Spleen (tissue), 11 donors: ENCODE measurements around the gene ALDH1L1. TPM values are rescaled to one million over a fixed set of nuclear protein-coding genes. Genes with fewer than 3 reads are reported as not detected.
"Not testable (repeated sequence)": the region's sequence is repeated elsewhere in the genome, so short reads cannot be mapped to it uniquely, and the experiment has no call there.

Source experiments
- DNase-seq: peaks from one replicate; pipeline ENCODE4 v3.0.0-alpha.2; 2020
- H3K27ac ChIP-seq, 8 donors: fragments of 200-600 bp; sonication (generic) in 7 of 8; 1 replicate in 4 of 8; 2 replicates in 4 of 8; pipeline versions ENCODE4 v1.5.0 to v1.8.0; 2016 to 2021; ENCODE audit warnings: inconsistent platforms in 4 of 8, mild to moderate bottlenecking in 4 of 8, moderate library complexity in 1 of 8
- H3K27me3 ChIP-seq, 7 donors: fragments of 200-600 bp; sonication (generic) in 6 of 7; replicated peaks in 1 of 7; 1 replicate in 4 of 7; 2 replicates in 3 of 7; pipeline versions ENCODE4 v1.5.0 to v1.8.0; 2016 to 2021; ENCODE audit warnings: inconsistent platforms in 3 of 7, mild to moderate bottlenecking in 1 of 7
- H3K36me3 ChIP-seq, 6 donors: fragments of 200-600 bp; sonication (generic) in 5 of 6; 1 replicate in 4 of 6; 2 replicates in 2 of 6; pipeline versions ENCODE4 v1.5.0 to v1.8.0; 2016 to 2021; ENCODE audit warnings: inconsistent platforms in 2 of 6
- H3K4me1 ChIP-seq, 6 donors: fragments of 200-600 bp; sonication (generic) in 5 of 6; 1 replicate in 3 of 6; 2 replicates in 3 of 6; pipeline versions ENCODE4 v1.5.0 to v1.8.0; 2016 to 2021; ENCODE audit warnings: inconsistent platforms in 3 of 6
- H3K4me3 ChIP-seq, 8 donors: fragments of 200-600 bp; sonication (generic) in 7 of 8; 1 replicate in 4 of 8; 2 replicates in 4 of 8; pipeline versions ENCODE4 v1.5.0 to v1.8.0; 2016 to 2021; ENCODE audit warnings: inconsistent platforms in 4 of 8, mild to moderate bottlenecking in 4 of 8, moderate library complexity in 2 of 8
- H3K9me3 ChIP-seq, 8 donors: fragments of 200-600 bp; sonication (generic) in 7 of 8; 1 replicate in 4 of 8; 2 replicates in 4 of 8; pipeline versions ENCODE4 v1.5.0 to v1.8.0; 2016 to 2021; ENCODE audit warnings: inconsistent platforms in 4 of 8
- POLR2A ChIP-seq, 3 donors: fragments of 450-650 bp; IDR thresholded peaks; one replicate each; pipeline ENCODE4 v1.5.1; 2017; ENCODE audit warnings: antibody characterized with exemption in 3 of 3, mild to moderate bottlenecking in 1 of 3
- POLR2AphosphoS5 ChIP-seq, 3 donors: sonication (generic); formaldehyde crosslinking; IDR thresholded peaks; one replicate each; pipeline ENCODE4 v1.5.1; 2017; ENCODE audit warnings: antibody characterized with exemption in 3 of 3
- WGBS, 5 donors: extraction: QIAGEN DNeasy Blood & Tissue Kit in 3 of 5; methylation state at CpG; one replicate each; pipeline versions ENCODE4 v1.1.5 to v1.1.7; 2013 to 2018; 5-methylcytosine and 5-hydroxymethylcytosine counted together
- intact Hi-C: fragments of 100-400 bp; cut with DNase I; formaldehyde crosslinking; loops from one replicate; pipeline ENCODE4 v1.15.0; 2023; ENCODE audit warnings: low total_unique reads
- polyA plus RNA-seq, 3 donors: library from polyadenylated mRNA; stranded (reverse); fragments of 200-250 nt; gene quantifications; one replicate each; pipeline ENCODE4 v1.2.1, GENCODE V29; 2013
- total RNA-seq, 7 donors: library from RNA; depleted of rRNA in 3 of 7; stranded (reverse); fragments of >200 nt in 3 of 7; fragmentation: NEBNext Ultra II Directional in 4 of 7; extraction: Animal tissue kit (Norgen Biotek cat#: 25700) in 4 of 7; gene quantifications; one replicate each; pipeline versions ENCODE4 v1.1.0 to v1.2.1, GENCODE V29; 2016 to 2021
- TF ChIP-seq, protein P1 (sequence below), 11 experiments: fragments of 200-600 bp in 7 of 11; fragments of 450-650 bp in 4 of 11; sonication (generic) in 4 of 11; IDR thresholded peaks in 8 of 11; conservative IDR thresholded peaks in 3 of 11; 1 replicate in 7 of 11; 2 replicates in 4 of 11; pipeline versions ENCODE4 v1.4.0 to v1.8.0; 2016 to 2021; ENCODE audit warnings: antibody characterized with exemption in 11 of 11, inconsistent platforms in 4 of 11, mild to moderate bottlenecking in 1 of 11
- donor health status: healthy with polysubstance abuse.
- donor health status: DM: no; HTN: no; CAD: no; lungs with moderate emphysema.
- donor health status: DM: no; HTN: no; CAD: no.
- donor health status: Bipolar disorder and iron deficiency.
- donor health status: healthy.
- donor health status: DM: no; HTN: no; CAD: no.
- donor health status: DM: yes; HTN: yes; CAD: no.

The ALDH1L1 gene
- total and polyA plus RNA-seq, 10 donors, result 0.09 to 1.3 (median 0.29) TPM; not detected in 3

DNA sequence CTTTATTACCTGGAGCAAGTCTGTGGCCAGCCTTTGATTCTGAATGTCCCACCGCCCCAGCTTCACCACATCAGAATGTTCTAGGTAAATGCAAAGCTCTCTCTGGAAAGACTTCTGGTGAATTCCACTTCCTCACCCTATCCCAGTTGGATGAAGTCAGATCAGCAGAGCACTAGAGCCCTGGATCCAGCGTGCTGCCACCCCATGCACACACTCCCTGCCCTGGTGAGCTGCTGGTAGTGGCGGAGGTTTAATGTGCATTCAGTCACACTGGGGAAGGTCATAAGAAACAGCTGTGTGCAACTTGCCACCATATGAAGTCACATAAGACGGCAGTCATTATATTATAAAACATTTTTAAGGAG is 80.1 kb downstream of the ALDH1L1 start:
- no peaks in the 10 kb centered on the region for H3K36me3 ChIP-seq
- TF ChIP-seq POLR2AphosphoS5 (IDR thresholded peaks at IDR 0.05) (no peak), POLR2A (IDR thresholded peaks at IDR 0.05) (no peak)
- TF ChIP-seq, protein P1, sequence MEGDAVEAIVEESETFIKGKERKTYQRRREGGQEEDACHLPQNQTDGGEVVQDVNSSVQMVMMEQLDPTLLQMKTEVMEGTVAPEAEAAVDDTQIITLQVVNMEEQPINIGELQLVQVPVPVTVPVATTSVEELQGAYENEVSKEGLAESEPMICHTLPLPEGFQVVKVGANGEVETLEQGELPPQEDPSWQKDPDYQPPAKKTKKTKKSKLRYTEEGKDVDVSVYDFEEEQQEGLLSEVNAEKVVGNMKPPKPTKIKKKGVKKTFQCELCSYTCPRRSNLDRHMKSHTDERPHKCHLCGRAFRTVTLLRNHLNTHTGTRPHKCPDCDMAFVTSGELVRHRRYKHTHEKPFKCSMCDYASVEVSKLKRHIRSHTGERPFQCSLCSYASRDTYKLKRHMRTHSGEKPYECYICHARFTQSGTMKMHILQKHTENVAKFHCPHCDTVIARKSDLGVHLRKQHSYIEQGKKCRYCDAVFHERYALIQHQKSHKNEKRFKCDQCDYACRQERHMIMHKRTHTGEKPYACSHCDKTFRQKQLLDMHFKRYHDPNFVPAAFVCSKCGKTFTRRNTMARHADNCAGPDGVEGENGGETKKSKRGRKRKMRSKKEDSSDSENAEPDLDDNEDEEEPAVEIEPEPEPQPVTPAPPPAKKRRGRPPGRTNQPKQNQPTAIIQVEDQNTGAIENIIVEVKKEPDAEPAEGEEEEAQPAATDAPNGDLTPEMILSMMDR (IDR thresholded peaks at IDR 0.05 in 8 of 11, conservative IDR thresholded peaks at IDR 0.05 in 3 of 11), result no peak
- 85 to 92% (median 86%) methylated on average over 4 of the region's 4 CpGs for WGBS, 5 donors
- intact Hi-C loops, result no loop called here
- H3K4me3 ChIP-seq, result no peak overlapping the region
- peaks cover 0 to 34% (median 27%) of the 10 kb centered on the region in 8 donors for H3K9me3 ChIP-seq
- no peaks in the 10 kb centered on the region for H3K27me3 ChIP-seq
- H3K27ac ChIP-seq, result no peak overlapping the region
- DNase-seq, result no peak
- H3K4me1 ChIP-seq, result no peaks in the 10 kb centered on the region

DNA sequence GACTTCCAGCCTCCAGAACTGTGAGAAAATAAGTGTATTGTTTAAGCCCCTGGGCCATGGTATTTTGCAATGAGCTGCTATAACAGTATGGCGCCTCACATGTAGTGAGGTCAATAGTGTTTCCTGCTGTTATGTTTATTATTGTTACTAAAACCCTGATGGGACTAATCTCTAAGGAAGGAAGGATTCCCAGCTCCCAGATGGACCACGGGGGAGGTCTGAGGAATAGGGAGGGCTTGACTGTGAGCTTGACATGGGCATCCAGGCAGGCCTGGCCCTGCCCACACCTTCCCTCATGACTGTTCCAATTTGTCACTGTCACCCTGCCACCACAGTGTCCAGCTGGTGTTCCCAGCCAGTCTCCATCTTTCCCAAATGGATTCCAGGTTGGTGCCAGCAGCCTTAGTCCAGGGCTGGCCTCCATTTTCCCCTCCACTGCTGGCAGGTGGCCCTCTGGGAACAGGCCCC is 82.0 kb downstream of the ALDH1L1 start:
- 71 to 83% (median 78%) methylated on average over 2 of the region's 2 CpGs for WGBS, 5 donors
- Histone ChIP-seq H3K9me3 (peaks cover 0 to 42% (median 33%) of the 10 kb centered on the region in 8 donors), H3K27me3 (no peaks in the 10 kb centered on the region), H3K4me1 (no peaks in the 10 kb centered on the region), H3K4me3 (no peak overlapping the region), H3K27ac (no peak overlapping the region), H3K36me3 (no peaks in the 10 kb centered on the region)
- intact Hi-C loops, result no loop called here
- TF ChIP-seq POLR2AphosphoS5 (IDR thresholded peaks at IDR 0.05) (no peak), POLR2A (IDR thresholded peaks at IDR 0.05) (no peak)
- TF ChIP-seq, protein P1 (IDR thresholded peaks at IDR 0.05 in 8 of 11, conservative IDR thresholded peaks at IDR 0.05 in 3 of 11), result no peak
- no peak for DNase-seq

DNA sequence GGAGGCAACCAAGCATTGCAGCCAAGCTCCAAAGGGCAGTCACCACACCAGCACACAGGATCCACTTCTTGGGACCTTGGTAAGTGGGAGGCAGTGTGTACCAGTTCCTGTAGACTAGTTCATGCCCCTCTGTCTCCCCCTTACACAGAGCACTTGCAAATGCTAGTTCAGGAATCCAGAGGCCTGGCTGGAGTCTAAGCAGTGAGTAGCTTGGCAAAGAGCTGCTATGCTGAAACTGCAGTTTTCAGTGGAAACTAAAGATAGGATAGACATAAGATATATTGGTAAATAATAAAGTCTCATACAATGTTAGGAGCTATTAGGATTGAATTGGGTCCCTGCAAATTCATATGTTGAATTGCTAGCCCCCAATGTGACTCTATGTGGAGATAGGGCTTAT is 82.6 kb downstream of the ALDH1L1 start:
- H3K27me3 ChIP-seq, result no peaks in the 10 kb centered on the region
- H3K36me3 ChIP-seq, result no peaks in the 10 kb centered on the region
- H3K4me3 ChIP-seq, result no peak overlapping the region
- no peak overlapping the region for H3K27ac ChIP-seq
- DNase-seq, result no peak
- no peaks in the 10 kb centered on the region for H3K4me1 ChIP-seq
- H3K9me3 ChIP-seq, result peaks cover 0 to 42% (median 33%) of the 10 kb centered on the region in 8 donors
- no peak for TF ChIP-seq POLR2AphosphoS5 (IDR thresholded peaks at IDR 0.05)
- TF ChIP-seq, protein P1 (IDR thresholded peaks at IDR 0.05 in 8 of 11, conservative IDR thresholded peaks at IDR 0.05 in 3 of 11), result no peak
- TF ChIP-seq POLR2A (IDR thresholded peaks at IDR 0.05), result no peak
- intact Hi-C loops, result no loop called here

DNA sequence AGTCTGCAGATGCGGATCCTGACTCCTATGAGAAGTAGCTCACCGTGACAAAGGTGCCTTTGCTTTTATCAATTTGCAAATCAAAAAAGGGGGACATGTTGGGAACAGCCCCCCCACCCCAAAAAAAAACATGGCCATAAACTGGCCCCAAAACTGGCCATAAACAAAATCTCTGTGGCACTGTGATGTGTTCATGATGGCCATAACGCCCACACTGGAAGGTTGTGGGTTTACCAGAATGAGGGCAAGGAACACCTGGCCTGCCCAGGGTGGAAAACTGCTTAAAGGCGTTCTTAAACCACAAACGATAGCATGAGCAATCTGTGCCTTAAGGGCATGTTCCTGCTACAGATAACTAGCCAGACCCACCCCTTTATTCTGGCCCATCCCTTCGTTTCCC is 84.1 kb downstream of the ALDH1L1 start:
- H3K4me1 ChIP-seq, H3K4me3 ChIP-seq, H3K27me3 ChIP-seq, intact Hi-C loops, DNase-seq, H3K36me3 ChIP-seq, H3K27ac ChIP-seq: not testable (repeated sequence)
- H3K9me3 ChIP-seq, result peaks cover 0 to 49% (median 40%) of the 10 kb centered on the region in 8 donors
- WGBS, 5 donors, result 71 to 86% (median 77%) methylated on average over 6 of the region's 6 CpGs

DNA sequence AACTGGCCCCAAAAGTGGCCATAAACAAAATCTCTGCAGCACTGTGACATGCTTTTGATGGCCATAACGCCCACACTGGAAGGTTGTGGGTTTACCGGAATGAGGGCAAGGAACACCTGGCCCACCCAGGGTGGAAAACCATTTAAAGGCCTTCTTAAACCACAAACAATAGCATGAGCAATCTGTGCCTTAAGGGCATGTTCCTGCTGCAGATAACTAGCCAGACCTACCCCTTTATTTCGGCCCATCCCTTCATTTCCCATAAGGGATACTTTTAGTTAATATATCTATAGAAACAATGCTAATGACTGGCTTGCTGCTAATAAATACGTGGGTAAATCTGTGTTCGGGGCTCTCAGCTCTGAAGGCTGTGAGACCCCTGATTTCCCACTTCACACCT is 88.3 kb downstream of the ALDH1L1 start:
- peaks cover 0 to 37% (median 29%) of the 10 kb centered on the region in 8 donors for H3K9me3 ChIP-seq
- intact Hi-C loops, DNase-seq, H3K4me1 ChIP-seq, H3K4me3 ChIP-seq, H3K27ac ChIP-seq, H3K36me3 ChIP-seq, H3K27me3 ChIP-seq: not testable (repeated sequence)
- 87 to 97% (median 92%) methylated on average over 5 of the region's 5 CpGs for WGBS, 5 donors
